DOHH2 (cell line): ENCODE data around the gene MRPL1.

Source experiments
- CTCF ChIP-seq: fragments of 200-600 bp; sonication (generic); IDR thresholded peaks from one replicate; pipeline ENCODE4 v1.5.1; 2014; ENCODE audit warnings: antibody characterized with exemption, mild to moderate bottlenecking, low read depth, low read length; ENCODE audit not compliant: poor library complexity, severe bottlenecking
- EZH2phosphoT487 ChIP-seq: fragments of 200-600 bp; sonication (generic); IDR thresholded peaks from 2 replicates; pipeline ENCODE4 v1.6.1; 2017; ENCODE audit warnings: borderline replicate concordance, mild to moderate bottlenecking, antibody characterized with exemption, low read length, moderate library complexity, mixed read lengths

DNA sequence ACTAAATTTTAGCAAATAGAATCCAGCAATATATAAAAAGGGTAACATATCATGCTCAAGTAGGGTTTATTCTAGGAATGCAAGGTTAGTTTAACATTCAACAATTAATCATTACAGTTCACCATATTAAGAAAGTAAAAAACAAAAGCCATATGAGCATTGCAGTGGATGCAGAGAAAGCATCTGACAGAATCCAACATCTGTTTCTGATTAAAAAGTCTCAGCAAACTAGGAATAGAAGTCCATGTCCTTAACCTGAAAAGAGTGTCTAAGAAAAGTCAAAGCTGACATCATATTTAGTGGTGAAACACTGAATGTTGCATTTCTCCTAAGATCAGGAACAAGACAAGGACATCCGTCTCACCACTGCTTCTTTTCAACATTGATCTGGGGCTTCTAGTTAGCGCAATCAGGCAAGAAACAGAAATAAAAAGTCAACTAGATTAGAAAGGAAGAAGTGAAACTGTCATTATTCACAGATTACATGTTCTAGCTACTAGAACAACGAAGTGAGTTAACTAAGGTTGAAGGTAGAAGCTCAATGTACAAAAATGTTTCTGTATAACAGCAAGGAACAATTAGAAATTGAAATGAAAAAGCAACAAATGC lies 49.3 kb downstream of the MRPL1 start:
- TF ChIP-seq CTCF: no peak
- no peak for TF ChIP-seq EZH2phosphoT487
